Caco-2 (cell line): ENCODE data around the gene TUBB2B. TPM values are rescaled to one million over a fixed set of nuclear protein-coding genes. Genes with fewer than 3 reads are reported as not detected.

Experiments
- BruUV-seq: library from RNA; stranded (reverse); fragments of 400-500 nt; replicated peaks from 2 replicates; lab custom pipeline; 2021; lab: Mats Ljungman, UMichigan
- CTCF ChIA-PET: fragments of 300-600 bp; sonication (Branson Sonifier 250); formaldehyde crosslinking; loops from one replicate; lab custom pipeline; 2022; ENCODE audit warnings: antibody characterized with exemption; lab: Charles Lee
- POLR2A ChIA-PET: fragments of 300-600 bp; sonication (Branson Sonifier 250); formaldehyde crosslinking; loops from one replicate; lab custom pipeline; 2022; ENCODE audit warnings: antibody characterized with exemption; lab: Charles Lee
- DNase-seq, 2 experiments: peaks; one replicate each; pipeline versions ENCODE4 v3.0.0 to v3.0.0-alpha.2; 2020 to 2022
- H3K27me3 ChIP-seq: replicated peaks from 2 replicates; pipeline ENCODE4 v1.6.0; 2011; ENCODE audit warnings: low read length; ENCODE audit not compliant: control insufficient read depth, insufficient read depth
- H3K36me3 ChIP-seq: 2 replicates; pipeline ENCODE4 v1.5.1; 2011; ENCODE audit warnings: low read length; ENCODE audit not compliant: control insufficient read depth, insufficient read depth
- H3K4me1 ChIP-seq: fragments of 250-450 bp; sonication (Bioruptor Pico); 2 replicates; pipeline ENCODE4 v1.5.1; 2020; ENCODE audit warnings: mild to moderate bottlenecking
- H3K4me3 ChIP-seq: 2 replicates; pipeline ENCODE4 v1.5.1; 2011; ENCODE audit warnings: low read depth, mild to moderate bottlenecking, control low read depth, low read length
- H3K9me3 ChIP-seq: fragments of 250-450 bp; sonication (Bioruptor Pico); 2 replicates; pipeline ENCODE4 v1.5.1; 2020; ENCODE audit warnings: mild to moderate bottlenecking, moderate library complexity
- H3K27ac Mint-ChIP-seq: one replicate; pipeline ENCODE4 v1.8.0; 2022; ENCODE audit warnings: mixed read lengths; ENCODE audit not compliant: unreplicated experiment
- H3K27me3 Mint-ChIP-seq: one replicate; pipeline ENCODE4 v1.8.0; 2022; ENCODE audit warnings: mixed read lengths; ENCODE audit not compliant: insufficient read depth, unreplicated experiment
- H3K36me3 Mint-ChIP-seq: one replicate; pipeline ENCODE4 v1.8.0; 2022; ENCODE audit warnings: mild to moderate bottlenecking, mixed read lengths; ENCODE audit not compliant: insufficient read depth, unreplicated experiment
- H3K4me1 Mint-ChIP-seq: one replicate; pipeline ENCODE4 v1.8.0; 2022; ENCODE audit warnings: low read depth, mixed read lengths; ENCODE audit not compliant: unreplicated experiment
- H3K4me3 Mint-ChIP-seq: one replicate; pipeline ENCODE4 v1.8.0; 2022; ENCODE audit warnings: mild to moderate bottlenecking, moderate library complexity, mixed read lengths; ENCODE audit not compliant: unreplicated experiment
- H3K9me3 Mint-ChIP-seq: one replicate; pipeline ENCODE4 v1.8.0; 2022; ENCODE audit warnings: mixed read lengths; ENCODE audit not compliant: unreplicated experiment
- intact Hi-C: fragments of 100-400 bp; cut with micrococcal nuclease; formaldehyde crosslinking; loops from one replicate; pipeline ENCODE4 v1.10.0; 2022; ENCODE audit not compliant: unreplicated experiment
- total RNA-seq: library from RNA; stranded (reverse); gene quantifications from 2 replicates; pipeline ENCODE4 v1.2.3, GENCODE V29; 2022
- TF ChIP-seq, protein P1 (sequence below), 2 experiments: fragments of 200-600 bp in 1 of 2; IDR thresholded peaks; 1 replicate in 1 of 2; 2 replicates in 1 of 2; pipeline versions ENCODE4 v1.5.1 to v1.8.0; 2011 to 2022; ENCODE audit warnings: antibody characterized with exemption in 1 of 2, control low read depth in 1 of 2, inconsistent platforms in 1 of 2, low read depth in 1 of 2, low read length in 1 of 2, mild to moderate bottlenecking in 1 of 2, moderate library complexity in 1 of 2; ENCODE audit not compliant: insufficient read depth in 1 of 2, severe bottlenecking in 1 of 2, unreplicated experiment in 1 of 2

Gene TUBB2B
- total RNA-seq, 1 experiment from 2014 or later = 150 TPM

DNA sequence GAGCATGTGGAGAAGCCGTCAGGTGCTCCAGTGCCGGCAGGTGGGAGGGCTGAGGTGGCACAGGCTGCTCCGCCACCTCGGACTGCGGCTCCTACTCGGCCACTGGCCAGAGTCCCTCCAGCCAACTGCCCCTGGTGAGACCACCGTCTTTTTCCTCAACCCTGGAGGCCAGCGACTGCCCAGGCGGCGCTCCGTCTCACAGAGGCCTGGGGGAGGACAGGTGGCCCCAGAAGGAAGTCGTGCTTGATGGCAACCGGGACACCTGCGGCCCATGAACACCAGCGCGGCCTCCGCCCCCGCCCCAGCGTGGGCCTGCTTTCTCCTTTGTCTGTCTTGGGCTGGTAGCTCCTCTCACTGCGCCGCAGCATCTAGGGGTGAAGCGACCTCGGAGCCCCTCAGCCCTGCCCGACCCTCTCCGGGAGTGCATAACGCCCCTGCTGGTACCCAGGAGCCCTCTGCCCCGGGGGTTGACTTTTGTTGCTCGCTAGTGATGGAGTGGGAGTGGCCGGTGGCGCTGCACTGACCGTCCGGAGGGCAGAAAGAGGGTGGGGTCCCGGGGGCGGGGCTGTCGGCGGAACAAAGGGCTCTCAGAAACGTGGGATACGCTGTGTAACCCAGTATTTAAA is 706 bp upstream of the TUBB2B start:
- peak; percentile 72 to 74 for DNase-seq
- intact Hi-C loops = loop anchor here (2.0 kb wide), 1 partner anchor 23 kb away; no protein-coding TSS in a partner anchor
- H3K27me3 ChIP-seq = no peaks in the 10 kb centered on the region
- peaks cover 6% of the 10 kb centered on the region for H3K27me3 Mint-ChIP-seq
- H3K36me3 ChIP-seq = no peaks in the 10 kb centered on the region
- H3K4me3 ChIP-seq = peak overlapping the region; percentile 58
- TF ChIP-seq, protein P1, sequence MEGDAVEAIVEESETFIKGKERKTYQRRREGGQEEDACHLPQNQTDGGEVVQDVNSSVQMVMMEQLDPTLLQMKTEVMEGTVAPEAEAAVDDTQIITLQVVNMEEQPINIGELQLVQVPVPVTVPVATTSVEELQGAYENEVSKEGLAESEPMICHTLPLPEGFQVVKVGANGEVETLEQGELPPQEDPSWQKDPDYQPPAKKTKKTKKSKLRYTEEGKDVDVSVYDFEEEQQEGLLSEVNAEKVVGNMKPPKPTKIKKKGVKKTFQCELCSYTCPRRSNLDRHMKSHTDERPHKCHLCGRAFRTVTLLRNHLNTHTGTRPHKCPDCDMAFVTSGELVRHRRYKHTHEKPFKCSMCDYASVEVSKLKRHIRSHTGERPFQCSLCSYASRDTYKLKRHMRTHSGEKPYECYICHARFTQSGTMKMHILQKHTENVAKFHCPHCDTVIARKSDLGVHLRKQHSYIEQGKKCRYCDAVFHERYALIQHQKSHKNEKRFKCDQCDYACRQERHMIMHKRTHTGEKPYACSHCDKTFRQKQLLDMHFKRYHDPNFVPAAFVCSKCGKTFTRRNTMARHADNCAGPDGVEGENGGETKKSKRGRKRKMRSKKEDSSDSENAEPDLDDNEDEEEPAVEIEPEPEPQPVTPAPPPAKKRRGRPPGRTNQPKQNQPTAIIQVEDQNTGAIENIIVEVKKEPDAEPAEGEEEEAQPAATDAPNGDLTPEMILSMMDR (IDR thresholded peaks at IDR 0.05; ENCODE audit: insufficient read depth in 1 of 2, low read depth in 1 of 2, low read length in 1 of 2, severe bottlenecking in 1 of 2, unreplicated experiment in 1 of 2) = no peak
- H3K4me1 ChIP-seq = peaks cover 14% of the 10 kb centered on the region
- ChIA-PET CTCF (interaction anchor here (1.1 kb wide), 1 partner anchor 10 kb away, joined by 3 read pairs; no protein-coding TSS in a partner anchor), POLR2A (interaction anchor here (0.6 to 1.1 kb wide), 2 partner anchors 19 to 681 kb away, joined by 3 read pairs; no protein-coding TSS in a partner anchor)
- H3K9me3 ChIP-seq = no peaks in the 10 kb centered on the region
- H3K4me3 Mint-ChIP-seq = peak overlapping the region; percentile 82
- peak overlapping the region; percentile 53 for H3K27ac Mint-ChIP-seq
- peaks cover 47% of the 10 kb centered on the region for H3K36me3 Mint-ChIP-seq
- peaks cover 7% of the 10 kb centered on the region for H3K4me1 Mint-ChIP-seq
- TSS peak; percentile 38 for BruUV-seq
- no peaks in the 10 kb centered on the region for H3K9me3 Mint-ChIP-seq

DNA sequence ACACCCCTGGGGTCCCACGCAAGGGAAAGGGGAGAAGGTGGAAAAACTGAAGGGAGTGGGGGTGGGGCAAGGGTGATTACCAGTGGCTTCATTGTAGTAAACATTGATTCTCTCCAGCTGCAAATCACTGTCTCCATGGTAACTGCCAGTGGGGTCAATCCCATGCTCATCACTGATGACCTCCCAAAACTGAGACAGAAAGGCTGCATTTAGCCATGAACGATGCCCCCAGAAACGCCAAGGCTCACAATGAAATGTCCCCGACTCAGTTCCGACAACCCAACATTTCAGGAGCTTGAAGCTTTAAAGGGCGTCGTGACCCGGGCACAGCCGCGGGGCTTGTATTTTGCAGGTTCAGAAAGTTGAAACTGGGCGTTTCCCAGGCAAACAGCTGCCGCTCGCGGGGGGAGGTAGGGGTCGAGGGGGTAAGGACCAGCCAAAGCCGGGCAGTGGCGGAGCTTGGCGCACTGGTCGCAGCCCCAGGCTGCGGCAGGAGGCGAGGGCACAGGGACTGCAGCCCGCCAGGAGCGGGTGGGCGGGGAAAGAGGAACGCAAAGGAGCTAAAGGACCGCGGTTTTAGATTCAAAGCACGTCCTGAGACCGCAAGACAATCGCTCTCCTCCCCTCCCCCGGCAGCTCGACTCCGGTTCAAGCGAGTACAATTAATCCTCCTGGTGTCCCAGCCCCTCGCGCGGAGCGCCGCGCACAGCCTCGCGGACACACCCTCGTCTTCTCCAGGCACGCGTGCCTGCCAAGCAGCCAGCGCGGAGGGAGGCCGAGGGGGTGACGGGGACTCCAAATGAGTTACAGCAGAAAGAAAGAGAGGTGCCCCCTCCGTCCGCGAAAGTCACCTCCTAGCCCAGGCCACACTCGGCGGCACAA is 731 bp downstream of the TUBB2B start:
- no peaks in the 10 kb centered on the region for H3K27me3 ChIP-seq

More for the DNA sequence above, 731 bp downstream of the TUBB2B start:
- H3K9me3 ChIP-seq = no peaks in the 10 kb centered on the region
- intact Hi-C loops = no loop called here
- H3K27ac Mint-ChIP-seq = peak overlapping the region; percentile 53
- H3K4me3 ChIP-seq = peak overlapping the region; percentile 58
- TSS peak; percentile 57 for BruUV-seq
- peaks cover 47% of the 10 kb centered on the region for H3K36me3 Mint-ChIP-seq
- peak in 1 of 2 experiments; percentile 42 for DNase-seq
- peaks cover 6% of the 10 kb centered on the region for H3K27me3 Mint-ChIP-seq
- H3K4me1 Mint-ChIP-seq = peaks cover 7% of the 10 kb centered on the region
- H3K4me1 ChIP-seq = peaks cover 14% of the 10 kb centered on the region
- TF ChIP-seq, protein P1 (IDR thresholded peaks at IDR 0.05; ENCODE audit: insufficient read depth in 1 of 2, low read depth in 1 of 2, low read length in 1 of 2, severe bottlenecking in 1 of 2, unreplicated experiment in 1 of 2) = no peak
- peak overlapping the region; percentile 82 for H3K4me3 Mint-ChIP-seq
- H3K36me3 ChIP-seq = no peaks in the 10 kb centered on the region
- CTCF ChIA-PET = interaction anchor here (0.7 to 1.3 kb wide), 5 partner anchors 11 to 382 kb away, joined by 3 read pairs; partner anchors contain the start of gene TUBB2A
- peaks cover 7% of the 10 kb centered on the region for H3K9me3 Mint-ChIP-seq
- POLR2A ChIA-PET = interaction anchor here (0.6 to 1.3 kb wide), 4 partner anchors 20 to 227 kb away, joined by 3 to 7 read pairs (median 5); partner anchors contain the start of gene TUBB2A
